K562 (cell line): ENCODE results near the gene DTNBP1. TPM values are rescaled to one million over a fixed set of nuclear protein-coding genes. Genes with fewer than 3 reads are reported as not detected.

Experiments
- ETV5 ChIP-seq: sonication (generic); formaldehyde crosslinking; IDR thresholded peaks from 2 replicates; pipeline ENCODE4 v1.4.0; 2020; ENCODE audit warnings: low read depth, mild to moderate bottlenecking, missing genetic modification reagents
- HSF4 ChIP-seq: fragments of 250-450 bp; sonication (Bioruptor Pico); IDR thresholded peaks from 2 replicates; pipeline ENCODE4 v2.1.2; 2022; ENCODE audit warnings: mild to moderate bottlenecking, moderate library complexity, borderline replicate concordance
- POLR3A ChIP-seq: IDR thresholded peaks from 2 replicates; pipeline ENCODE4 v1.6.1; 2011; ENCODE audit warnings: borderline replicate concordance, mild to moderate bottlenecking, moderate library complexity; ENCODE audit not compliant: insufficient read length, insufficient read depth; ENCODE audit errors: extremely low read depth
- RB1 ChIP-seq: fragments of 450-650 bp; IDR thresholded peaks from 2 replicates; pipeline ENCODE4 v1.6.1; 2017; ENCODE audit warnings: low read depth, mild to moderate bottlenecking
- RUNX1 ChIP-seq: sonication (generic); IDR thresholded peaks from 2 replicates; pipeline ENCODE4 v1.6.1; 2016; ENCODE audit warnings: antibody characterized with exemption, low read depth
- ZBTB33 ChIP-seq: sonication (generic); formaldehyde crosslinking; IDR thresholded peaks from 2 replicates; pipeline ENCODE4 v1.8.1; 2023; ENCODE audit warnings: mild to moderate bottlenecking, missing genetic modification reagents
- ZNF668 ChIP-seq: fragments of 250-450 bp; sonication (Bioruptor Pico); IDR thresholded peaks from 2 replicates; pipeline ENCODE4 v1.8.0; 2022; ENCODE audit warnings: mild to moderate bottlenecking, inconsistent platforms
- ZNF699 ChIP-seq: fragments of 250-450 bp; sonication (Bioruptor Pico); IDR thresholded peaks from 2 replicates; pipeline ENCODE4 v1.8.0; 2021; ENCODE audit warnings: mild to moderate bottlenecking, moderate library complexity; ENCODE audit not compliant: insufficient replicate concordance
- polyA plus RNA-seq, 8 experiments: library from polyadenylated mRNA; depleted of rRNA in 4 of 8; stranded (reverse) in 5 of 8; unstranded in 3 of 8; fragments of >200 nt; fragmentation: Nextera tagmentation in 2 of 8; fragmentation: Illumina TruSeq in 1 of 8; extraction: Ambion mirVana in 2 of 8; extraction: Trizol in 1 of 8; gene quantifications; 2 replicates each; pipeline versions ENCODE4 v1.2.1 to v1.2.3, GENCODE V29; 2011 to 2014; ENCODE audit warnings: inconsistent platforms in 1 of 8, missing spikeins in 1 of 8
- total RNA-seq, 7 experiments: library from RNA; depleted of rRNA in 6 of 7; stranded (reverse); fragments of >200 nt in 6 of 7; fragmentation: Illumina TruSeq in 2 of 7; extraction: Trizol in 2 of 7; gene quantifications; 2 replicates each; pipeline versions ENCODE4 v1.2.1 to v1.2.3, GENCODE V29; 2011 to 2021; ENCODE audit warnings: low replicate concordance in 1 of 7
- TF ChIP-seq, protein P1 (sequence below): IDR thresholded peaks from 2 replicates; pipeline ENCODE4 v1.6.1; 2016; ENCODE audit warnings: missing genetic modification characterization, missing compliant biosample characterization
- TF ChIP-seq, protein P2 (sequence below), 2 experiments: fragments of 200-800 bp in 1 of 2; sonication (Bioruptor generic) in 1 of 2; sonication (generic) in 1 of 2; formaldehyde crosslinking in 1 of 2; IDR thresholded peaks in 1 of 2; conservative IDR thresholded peaks in 1 of 2; 2 replicates each; pipeline versions ENCODE4 v1.5.0 to v1.6.1; 2016 to 2020; ENCODE audit warnings: missing compliant biosample characterization in 1 of 2, missing genetic modification characterization in 1 of 2, missing genetic modification reagents in 1 of 2
- TF ChIP-seq, protein P3 (sequence below): sonication (generic); formaldehyde crosslinking; IDR thresholded peaks from 2 replicates; pipeline ENCODE4 v1.8.0; 2023; ENCODE audit warnings: mild to moderate bottlenecking, missing genetic modification reagents
- TF ChIP-seq, protein P4 (sequence below): fragments of 450-650 bp; IDR thresholded peaks from 2 replicates; pipeline ENCODE4 v1.6.1; 2016; ENCODE audit warnings: low read depth

Gene DTNBP1
- total and polyA plus RNA-seq, 9 of the 15 experiments (the other 6 are each of a cell fraction or from before 2014, with no cell fraction given), result 16.7 to 54.5 (median 21.4) TPM

GRCh38 chr6:15556711-15557110, 106.1 kb downstream of the DTNBP1 start (continued):
- TF ChIP-seq, protein P1, sequence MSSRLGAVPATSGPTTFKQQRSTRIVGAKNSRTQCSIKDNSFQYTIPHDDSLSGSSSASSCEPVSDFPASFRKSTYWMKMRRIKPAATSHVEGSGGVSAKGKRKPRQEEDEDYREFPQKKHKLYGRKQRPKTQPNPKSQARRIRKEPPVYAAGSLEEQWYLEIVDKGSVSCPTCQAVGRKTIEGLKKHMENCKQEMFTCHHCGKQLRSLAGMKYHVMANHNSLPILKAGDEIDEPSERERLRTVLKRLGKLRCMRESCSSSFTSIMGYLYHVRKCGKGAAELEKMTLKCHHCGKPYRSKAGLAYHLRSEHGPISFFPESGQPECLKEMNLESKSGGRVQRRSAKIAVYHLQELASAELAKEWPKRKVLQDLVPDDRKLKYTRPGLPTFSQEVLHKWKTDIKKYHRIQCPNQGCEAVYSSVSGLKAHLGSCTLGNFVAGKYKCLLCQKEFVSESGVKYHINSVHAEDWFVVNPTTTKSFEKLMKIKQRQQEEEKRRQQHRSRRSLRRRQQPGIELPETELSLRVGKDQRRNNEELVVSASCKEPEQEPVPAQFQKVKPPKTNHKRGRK (tag), result no peak
- no peak for TF ChIP-seq ZNF668 (CRISPR knock-in tag)
- TF ChIP-seq, protein P2, sequence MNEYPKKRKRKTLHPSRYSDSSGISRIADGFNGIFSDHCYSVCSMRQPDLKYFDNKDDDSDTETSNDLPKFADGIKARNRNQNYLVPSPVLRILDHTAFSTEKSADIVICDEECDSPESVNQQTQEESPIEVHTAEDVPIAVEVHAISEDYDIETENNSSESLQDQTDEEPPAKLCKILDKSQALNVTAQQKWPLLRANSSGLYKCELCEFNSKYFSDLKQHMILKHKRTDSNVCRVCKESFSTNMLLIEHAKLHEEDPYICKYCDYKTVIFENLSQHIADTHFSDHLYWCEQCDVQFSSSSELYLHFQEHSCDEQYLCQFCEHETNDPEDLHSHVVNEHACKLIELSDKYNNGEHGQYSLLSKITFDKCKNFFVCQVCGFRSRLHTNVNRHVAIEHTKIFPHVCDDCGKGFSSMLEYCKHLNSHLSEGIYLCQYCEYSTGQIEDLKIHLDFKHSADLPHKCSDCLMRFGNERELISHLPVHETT (CRISPR knock-in tag; conservative IDR thresholded peaks at IDR 0.05 in 1 of 2, IDR thresholded peaks at IDR 0.05 in 1 of 2), result 0 out of 4 replicates have a peak, but pooled peaks of 1 of the 2 experiments have one; percentile 37
- TF ChIP-seq POLR3A, result no peak
- TF ChIP-seq, protein P3, sequence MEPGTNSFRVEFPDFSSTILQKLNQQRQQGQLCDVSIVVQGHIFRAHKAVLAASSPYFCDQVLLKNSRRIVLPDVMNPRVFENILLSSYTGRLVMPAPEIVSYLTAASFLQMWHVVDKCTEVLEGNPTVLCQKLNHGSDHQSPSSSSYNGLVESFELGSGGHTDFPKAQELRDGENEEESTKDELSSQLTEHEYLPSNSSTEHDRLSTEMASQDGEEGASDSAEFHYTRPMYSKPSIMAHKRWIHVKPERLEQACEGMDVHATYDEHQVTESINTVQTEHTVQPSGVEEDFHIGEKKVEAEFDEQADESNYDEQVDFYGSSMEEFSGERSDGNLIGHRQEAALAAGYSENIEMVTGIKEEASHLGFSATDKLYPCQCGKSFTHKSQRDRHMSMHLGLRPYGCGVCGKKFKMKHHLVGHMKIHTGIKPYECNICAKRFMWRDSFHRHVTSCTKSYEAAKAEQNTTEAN (CRISPR knock-in tag), result peak; percentile 11; the same call in 1 of the 2 replicates
- no peak for TF ChIP-seq ZBTB33 (CRISPR knock-in tag)
- TF ChIP-seq RB1, result no peak
- no peak for TF ChIP-seq ETV5 (CRISPR knock-in tag)
- TF ChIP-seq, protein P4, sequence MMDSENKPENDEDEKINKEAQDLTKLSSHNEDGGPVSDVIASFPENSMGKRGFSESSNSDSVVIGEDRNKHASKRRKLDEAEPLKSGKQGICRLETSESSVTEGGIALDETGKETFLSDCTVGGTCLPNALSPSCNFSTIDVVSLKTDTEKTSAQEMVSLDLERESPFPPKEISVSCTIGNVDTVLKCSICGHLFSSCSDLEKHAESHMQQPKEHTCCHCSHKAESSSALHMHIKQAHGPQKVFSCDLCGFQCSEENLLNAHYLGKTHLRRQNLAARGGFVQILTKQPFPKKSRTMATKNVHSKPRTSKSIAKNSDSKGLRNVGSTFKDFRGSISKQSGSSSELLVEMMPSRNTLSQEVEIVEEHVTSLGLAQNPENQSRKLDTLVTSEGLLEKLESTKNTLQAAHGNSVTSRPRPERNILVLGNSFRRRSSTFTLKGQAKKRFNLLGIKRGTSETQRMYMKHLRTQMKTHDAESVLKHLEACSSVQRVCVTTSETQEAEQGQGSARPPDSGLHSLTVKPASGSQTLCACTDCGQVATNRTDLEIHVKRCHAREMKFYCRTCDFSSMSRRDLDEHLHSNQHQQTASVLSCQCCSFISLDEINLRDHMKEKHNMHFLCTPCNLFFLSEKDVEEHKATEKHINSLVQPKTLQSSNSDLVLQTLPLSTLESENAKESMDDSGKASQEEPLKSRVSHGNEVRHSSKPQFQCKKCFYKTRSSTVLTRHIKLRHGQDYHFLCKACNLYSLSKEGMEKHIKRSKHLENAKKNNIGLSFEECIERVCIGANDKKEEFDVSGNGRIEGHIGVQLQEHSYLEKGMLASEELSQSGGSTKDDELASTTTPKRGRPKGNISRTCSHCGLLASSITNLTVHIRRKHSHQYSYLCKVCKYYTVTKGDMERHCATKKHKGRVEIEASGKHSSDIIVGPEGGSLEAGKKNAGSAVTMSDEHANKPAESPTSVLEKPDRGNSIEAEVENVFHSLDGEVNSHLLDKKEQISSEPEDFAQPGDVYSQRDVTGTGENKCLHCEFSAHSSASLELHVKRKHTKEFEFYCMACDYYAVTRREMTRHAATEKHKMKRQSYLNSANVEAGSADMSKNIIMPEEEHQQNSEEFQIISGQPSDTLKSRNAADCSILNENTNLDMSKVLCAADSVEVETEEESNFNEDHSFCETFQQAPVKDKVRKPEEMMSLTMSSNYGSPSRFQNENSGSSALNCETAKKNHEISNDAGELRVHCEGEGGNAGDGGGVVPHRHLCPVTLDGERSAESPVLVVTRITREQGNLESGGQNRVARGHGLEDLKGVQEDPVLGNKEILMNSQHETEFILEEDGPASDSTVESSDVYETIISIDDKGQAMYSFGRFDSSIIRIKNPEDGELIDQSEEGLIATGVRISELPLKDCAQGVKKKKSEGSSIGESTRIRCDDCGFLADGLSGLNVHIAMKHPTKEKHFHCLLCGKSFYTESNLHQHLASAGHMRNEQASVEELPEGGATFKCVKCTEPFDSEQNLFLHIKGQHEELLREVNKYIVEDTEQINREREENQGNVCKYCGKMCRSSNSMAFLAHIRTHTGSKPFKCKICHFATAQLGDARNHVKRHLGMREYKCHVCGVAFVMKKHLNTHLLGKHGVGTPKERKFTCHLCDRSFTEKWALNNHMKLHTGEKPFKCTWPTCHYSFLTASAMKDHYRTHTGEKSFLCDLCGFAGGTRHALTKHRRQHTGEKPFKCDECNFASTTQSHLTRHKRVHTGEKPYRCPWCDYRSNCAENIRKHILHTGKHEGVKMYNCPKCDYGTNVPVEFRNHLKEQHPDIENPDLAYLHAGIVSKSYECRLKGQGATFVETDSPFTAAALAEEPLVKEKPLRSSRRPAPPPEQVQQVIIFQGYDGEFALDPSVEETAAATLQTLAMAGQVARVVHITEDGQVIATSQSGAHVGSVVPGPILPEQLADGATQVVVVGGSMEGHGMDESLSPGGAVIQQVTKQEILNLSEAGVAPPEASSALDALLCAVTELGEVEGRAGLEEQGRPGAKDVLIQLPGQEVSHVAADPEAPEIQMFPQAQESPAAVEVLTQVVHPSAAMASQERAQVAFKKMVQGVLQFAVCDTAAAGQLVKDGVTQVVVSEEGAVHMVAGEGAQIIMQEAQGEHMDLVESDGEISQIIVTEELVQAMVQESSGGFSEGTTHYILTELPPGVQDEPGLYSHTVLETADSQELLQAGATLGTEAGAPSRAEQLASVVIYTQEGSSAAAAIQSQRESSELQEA, result no peak
- TF ChIP-seq HSF4 (CRISPR knock-in tag), result 0 out of 2 replicates have a peak, but pooled peaks have one; percentile 25
- TF ChIP-seq RUNX1, result no peak
- TF ChIP-seq ZNF699 (CRISPR knock-in tag), result no peak
